ENCODE results near the gene HDAC4.

DNA sequence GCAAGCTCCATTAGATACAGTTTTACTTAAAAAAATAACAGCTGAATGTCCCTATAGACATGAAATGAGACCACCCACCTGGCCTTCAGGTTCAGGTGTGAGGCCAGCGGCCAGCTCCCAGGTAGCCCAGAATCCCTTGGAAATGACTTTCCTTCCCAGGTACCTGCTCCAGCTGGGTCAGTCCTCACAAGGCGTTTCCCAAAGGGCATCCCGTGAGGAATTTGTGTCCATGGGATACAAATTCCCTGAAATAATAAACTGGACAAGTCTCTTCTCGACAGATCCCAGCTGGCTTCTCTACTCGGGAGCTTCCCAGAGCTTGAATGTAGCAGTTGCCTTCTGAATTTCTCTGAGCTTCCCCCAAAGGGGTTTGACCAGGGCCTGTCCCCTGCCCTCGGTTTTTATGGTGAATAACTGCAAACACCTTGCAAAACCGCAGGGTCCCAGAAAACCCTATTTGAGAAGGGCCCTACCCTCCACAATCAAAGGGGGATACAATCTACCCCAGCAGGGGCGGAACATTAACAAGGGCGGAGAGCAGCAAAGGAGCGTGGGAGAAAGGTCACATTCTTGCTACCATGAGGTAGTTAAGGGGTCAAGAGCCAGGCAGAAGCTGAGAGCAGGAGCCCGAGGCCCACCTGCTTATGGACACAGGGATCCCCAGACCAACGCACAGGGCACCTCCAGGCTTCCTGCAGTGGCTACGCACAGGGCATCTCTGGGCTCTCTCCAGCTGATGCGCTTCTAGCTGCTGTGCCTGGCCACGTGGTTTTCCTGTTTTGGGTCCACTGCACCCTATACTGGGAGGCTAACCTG, 107.7 kb downstream of the HDAC4 start:
- no peak for TF ChIP-seq CTCF (IDR thresholded peaks at IDR 0.05)
- TF ChIP-seq POLR2A (IDR thresholded peaks at IDR 0.05), result no peak

Measured in testis (tissue), 2 donors.